HG02938 (cell line): ENCODE measurements around the gene OR51B4.
A peak's percentile ranks its signal among the peaks of the same experiment; 100 is the strongest.
"Not testable (repeated sequence)": the region's sequence is repeated elsewhere in the genome, so short reads cannot be mapped to it uniquely, and the experiment has no call there.

Source experiments
- ATAC-seq: cut with Tn5 transposase; IDR thresholded peaks from one replicate; pipeline ENCODE4 v1.9.1; 2021; ENCODE audit warnings: mild to moderate bottlenecking, moderate library complexity; ENCODE audit not compliant: unreplicated experiment

Gene OR51B4

GRCh38 chr11:5301846-5302245 lies at the start of gene OR51B4:
Gene OR51B4 (minus strand): TSS chr11:5301946. CDS start chr11:5301946, 0 bp downstream.
- no peak for ATAC-seq

- ATAC-seq = no peak
Observed at GRCh38 chr11:5351208-5351607, 49.5 kb upstream of the OR51B4 start, which contains the start of gene OR51B6. Gene OR51B6 (plus strand): TSS chr11:5351508. CDS start chr11:5351508, 0 bp downstream.

- no peak for ATAC-seq
Observed at GRCh38 chr11:5349550-5349949, 47.8 kb upstream of the OR51B4 start.

GRCh38 chr11:5348551-5349194 lies 46.9 kb upstream of the OR51B4 start:
- no peak for ATAC-seq

GRCh38 chr11:5345831-5346230 lies 44.1 kb upstream of the OR51B4 start:
- no peak for ATAC-seq

- ATAC-seq = no peak
Observed at GRCh38 chr11:5343474-5344335, 42.0 kb upstream of the OR51B4 start, which contains the start of gene OR51B5. Gene OR51B5 (minus strand): TSS chr11:5343524. CDS start chr11:5343524, 0 bp downstream.

- ATAC-seq = peak; percentile 75
Observed at GRCh38 chr11:5339771-5340322, 38.1 kb upstream of the OR51B4 start.

- peak; percentile 29 for ATAC-seq
Observed at GRCh38 chr11:5337253-5337652, 35.5 kb upstream of the OR51B4 start.

GRCh38 chr11:5336331-5336730 lies 34.6 kb upstream of the OR51B4 start:
- ATAC-seq = no peak

GRCh38 chr11:5335170-5335569 lies 33.4 kb upstream of the OR51B4 start:
- no peak for ATAC-seq

- no peak for ATAC-seq
Observed at GRCh38 chr11:5324197-5324596, 22.5 kb upstream of the OR51B4 start, which contains the start of gene OR51B2. Gene OR51B2 (minus strand): TSS chr11:5324297. CDS start chr11:5324297, 0 bp downstream.

GRCh38 chr11:5317292-5317691 lies 15.5 kb upstream of the OR51B4 start:
- ATAC-seq = no peak

GRCh38 chr11:5313326-5314023 lies 11.7 kb upstream of the OR51B4 start:
- not testable (repeated sequence) for ATAC-seq

GRCh38 chr11:5310423-5310822 lies 8.7 kb upstream of the OR51B4 start:
- no peak for ATAC-seq

- ATAC-seq = no peak
Observed at GRCh38 chr11:5307256-5308019, 5.7 kb upstream of the OR51B4 start.

GRCh38 chr11:5304046-5304445 lies 2.3 kb upstream of the OR51B4 start:
- ATAC-seq = no peak

GRCh38 chr11:5303626-5304025 lies 1.9 kb upstream of the OR51B4 start:
- no peak for ATAC-seq

GRCh38 chr11:5300251-5300650 lies 1.5 kb downstream of the OR51B4 start:
- no peak for ATAC-seq

GRCh38 chr11:5298451-5298850 lies 3.3 kb downstream of the OR51B4 start:
- no peak for ATAC-seq

- no peak for ATAC-seq
Observed at GRCh38 chr11:5297721-5298323, 3.9 kb downstream of the OR51B4 start.
